GM21367 (cell line): Measurements from ENCODE around the gene CDHR2.
"Not testable (repeated sequence)": the region's sequence is repeated elsewhere in the genome, so short reads cannot be mapped to it uniquely, and the experiment has no call there.

Experiments used
- ATAC-seq: cut with Tn5 transposase; IDR thresholded peaks from one replicate; pipeline ENCODE4 v1.9.1; 2021; ENCODE audit not compliant: unreplicated experiment

CDHR2 gene

GRCh38 chr5:176561259-176561658 lies 12.1 kb downstream of the CDHR2 start:
- no peak for ATAC-seq

- no peak for ATAC-seq
These were observed 13.0 kb downstream of the CDHR2 start for GRCh38 chr5:176562189-176562588.

- no peak for ATAC-seq
These were observed 14.9 kb downstream of the CDHR2 start for GRCh38 chr5:176564002-176564401.

GRCh38 chr5:176565760-176566288 lies 16.7 kb downstream of the CDHR2 start:
- ATAC-seq: no peak

GRCh38 chr5:176568657-176569056 lies 19.5 kb downstream of the CDHR2 start:
- ATAC-seq: no peak

GRCh38 chr5:176570044-176570443 lies 20.9 kb downstream of the CDHR2 start:
- ATAC-seq: no peak

GRCh38 chr5:176573564-176574296 lies 24.6 kb downstream of the CDHR2 start:
- no peak for ATAC-seq

GRCh38 chr5:176574297-176574591 lies 25.1 kb downstream of the CDHR2 start:
- ATAC-seq: no peak

- no peak for ATAC-seq
These were observed 25.9 kb downstream of the CDHR2 start for GRCh38 chr5:176575066-176575465.

- no peak for ATAC-seq
These were observed 26.6 kb downstream of the CDHR2 start for GRCh38 chr5:176575488-176576422.

- no peak for ATAC-seq
These were observed 28.4 kb downstream of the CDHR2 start for GRCh38 chr5:176577312-176578176.

- no peak for ATAC-seq
These were observed 29.3 kb downstream of the CDHR2 start for GRCh38 chr5:176578391-176578808.

- no peak for ATAC-seq
These were observed 30.2 kb downstream of the CDHR2 start for GRCh38 chr5:176579323-176579722.

GRCh38 chr5:176581361-176581760 lies 32.2 kb downstream of the CDHR2 start:
- no peak for ATAC-seq

GRCh38 chr5:176583076-176583475 lies 33.9 kb downstream of the CDHR2 start:
- ATAC-seq: no peak

- ATAC-seq: no peak
These were observed 38.3 kb downstream of the CDHR2 start for GRCh38 chr5:176587398-176587797.

GRCh38 chr5:176588297-176588696 lies 39.2 kb downstream of the CDHR2 start:
- no peak for ATAC-seq

GRCh38 chr5:176589039-176589769 lies 40.1 kb downstream of the CDHR2 start:
- no peak for ATAC-seq

GRCh38 chr5:176590035-176590717 lies 41.0 kb downstream of the CDHR2 start:
- no peak for ATAC-seq

GRCh38 chr5:176591667-176592066 lies 42.5 kb downstream of the CDHR2 start:
- not testable (repeated sequence) for ATAC-seq
